Prostate gland (tissue), 2 donors: ENCODE measurements around the gene FAM181B.

Source experiments
- CTCF ChIP-seq, 4 experiments: fragments of 200-600 bp in 2 of 4; fragments of 450-650 bp in 2 of 4; sonication (generic) in 2 of 4; IDR thresholded peaks; 1 replicate in 3 of 4; 2 replicates in 1 of 4; pipeline ENCODE4 v1.5.1; 2016 to 2019; ENCODE audit warnings: antibody characterized with exemption in 4 of 4, mild to moderate bottlenecking in 2 of 4, moderate library complexity in 2 of 4
- POLR2A ChIP-seq: fragments of 450-650 bp; IDR thresholded peaks from one replicate; pipeline ENCODE4 v1.6.1; 2016; ENCODE audit warnings: antibody characterized with exemption, mild to moderate bottlenecking

DNA sequence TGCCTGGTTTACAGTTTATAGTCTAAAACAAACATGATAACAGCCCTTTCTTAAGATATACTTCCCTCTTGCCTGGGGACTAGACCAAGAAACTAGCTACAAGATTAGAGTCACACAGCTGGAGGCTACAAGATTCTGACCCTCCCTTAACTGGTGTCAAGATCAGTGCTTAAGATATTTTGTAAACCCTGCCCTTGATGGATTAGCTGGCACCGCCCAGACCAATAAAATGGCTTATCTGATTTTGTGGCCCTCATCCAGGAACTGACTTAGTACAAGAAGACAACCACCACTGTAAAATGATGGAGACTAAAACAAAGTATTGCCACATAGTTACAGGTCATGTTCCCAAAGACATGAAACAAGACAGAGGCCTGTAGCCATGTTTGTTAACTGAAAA, 53.4 kb downstream of the FAM181B start:
- TF ChIP-seq CTCF (IDR thresholded peaks at IDR 0.05) (no peak), POLR2A (no peak)
